Naive thymus-derived CD4-positive, alpha-beta T cell (primary cell): Measurements from ENCODE around the gene PROB1. TPM values are rescaled to one million over a fixed set of nuclear protein-coding genes. Genes with fewer than 3 reads are reported as not detected.

Experiments
- ATAC-seq: fragments of 150-1000 bp; cut with Tn5 transposase; 2 replicates; pipeline ENCODE4 v1.10.0; 2021; ENCODE audit warnings: mild to moderate bottlenecking, moderate library complexity
- CTCF ChIA-PET: fragments of 350-600 bp; sonication (Branson Sonifier 250); formaldehyde crosslinking; loops from one replicate; lab custom pipeline; 2021; ENCODE audit warnings: antibody characterized with exemption; lab: Charles Lee
- POLR2A ChIA-PET: fragments of 350-600 bp; sonication (Branson Sonifier 250); formaldehyde crosslinking; loops from one replicate; lab custom pipeline; 2021; ENCODE audit warnings: antibody characterized with exemption, inconsistent platforms; lab: Charles Lee
- DNase-seq, 9 donors: peaks; one replicate each; pipeline versions ENCODE4 v3.0.0 to v3.0.0-alpha.2; 2020 to 2022; ENCODE audit warnings: mixed read lengths in 1 of 9
- H3K27ac ChIP-seq: one replicate; pipeline ENCODE4 v1.7.0; 2013; ENCODE audit warnings: mild to moderate bottlenecking, low read depth, low read length, moderate library complexity
- H3K27me3 ChIP-seq, 2 donors: one replicate each; pipeline ENCODE4 v1.7.0; 2013; ENCODE audit warnings: low read length in 2 of 2, mild to moderate bottlenecking in 2 of 2, moderate library complexity in 2 of 2; ENCODE audit not compliant: control insufficient read depth in 2 of 2, insufficient read depth in 2 of 2
- H3K36me3 ChIP-seq, 3 experiments: 1 replicate in 2 of 3; 2 replicates in 1 of 3; pipeline ENCODE4 v1.7.0; 2013; ENCODE audit warnings: low read length in 3 of 3, mild to moderate bottlenecking in 3 of 3, moderate library complexity in 1 of 3; ENCODE audit not compliant: insufficient read depth in 3 of 3, control insufficient read depth in 2 of 3
- H3K4me1 ChIP-seq, 2 donors: one replicate each; pipeline ENCODE4 v1.7.0; 2013; ENCODE audit warnings: low read length in 2 of 2, mild to moderate bottlenecking in 2 of 2, moderate library complexity in 1 of 2; ENCODE audit not compliant: control insufficient read depth in 2 of 2, insufficient read depth in 2 of 2
- H3K4me3 ChIP-seq: 2 replicates; pipeline ENCODE4 v1.7.0; 2013; ENCODE audit warnings: mild to moderate bottlenecking, low read length
- H3K9me3 ChIP-seq, 3 experiments: 1 replicate in 2 of 3; 2 replicates in 1 of 3; pipeline ENCODE4 v1.7.0; 2013; ENCODE audit warnings: low read length in 3 of 3; ENCODE audit not compliant: control insufficient read depth in 2 of 3
- H3K27ac Mint-ChIP-seq, 9 donors: one replicate each; pipeline ENCODE4 v1.8.0; 2020 to 2022; ENCODE audit warnings: mixed read lengths in 9 of 9, mild to moderate bottlenecking in 8 of 9, moderate library complexity in 5 of 9, inconsistent platforms in 2 of 9
- H3K27me3 Mint-ChIP-seq, 5 donors: one replicate each; pipeline ENCODE4 v1.8.0; 2021 to 2022; ENCODE audit warnings: mixed read lengths in 5 of 5, mild to moderate bottlenecking in 1 of 5
- H3K36me3 Mint-ChIP-seq, 5 donors: one replicate each; pipeline ENCODE4 v1.8.0; 2020 to 2022; ENCODE audit warnings: mixed read lengths in 5 of 5, mild to moderate bottlenecking in 3 of 5, inconsistent platforms in 1 of 5
- H3K4me1 Mint-ChIP-seq, 7 donors: one replicate each; pipeline ENCODE4 v1.8.0; 2020 to 2022; ENCODE audit warnings: mixed read lengths in 7 of 7, mild to moderate bottlenecking in 3 of 7, inconsistent platforms in 1 of 7
- H3K4me3 Mint-ChIP-seq, 10 donors: one replicate each; pipeline ENCODE4 v1.8.0; 2020 to 2022; ENCODE audit warnings: mild to moderate bottlenecking in 10 of 10, mixed read lengths in 10 of 10, moderate library complexity in 6 of 10, inconsistent platforms in 2 of 10
- H3K9me3 Mint-ChIP-seq, 11 donors: one replicate each; pipeline ENCODE4 v1.8.0; 2020 to 2022; ENCODE audit warnings: mixed read lengths in 11 of 11, mild to moderate bottlenecking in 4 of 11, inconsistent platforms in 1 of 11, moderate library complexity in 1 of 11
- intact Hi-C, 2 donors: fragments of 100-400 bp; cut with micrococcal nuclease; formaldehyde crosslinking; loops; one replicate each; pipeline ENCODE4 v1.15.1; 2023
- polyA plus RNA-seq, 2 donors: library from polyadenylated mRNA; unstranded; fragments of 300-500 nt; fragmentation: Illumina TruSeq; gene quantifications; one replicate each; pipeline ENCODE4 v1.2.3, GENCODE V29; 2021
- total RNA-seq, 6 experiments: library from RNA in 5 of 6; stranded (reverse) in 5 of 6; gene quantifications; 1 replicate in 5 of 6; 2 replicates in 1 of 6; pipeline ENCODE4 v1.2.3 and lab custom pipeline; 2021 to 2026

PROB1 gene
- total and polyA plus RNA-seq, 7 experiments from 2014 or later: 0.26 to 4.9 (median 0.86) TPM; not detected in 1

GRCh38 chr5:139435676-139436075, 40.8 kb upstream of the PROB1 start:
- no peak overlapping the region for H3K4me3 ChIP-seq
- H3K36me3 ChIP-seq: peaks cover 0 to 3% (median 0%) of the 10 kb centered on the region in 3 experiments
- H3K27me3 Mint-ChIP-seq: no peaks in the 10 kb centered on the region
- H3K4me3 Mint-ChIP-seq: no peak overlapping the region
- H3K27ac ChIP-seq: no peak overlapping the region
- H3K9me3 Mint-ChIP-seq: no peaks in the 10 kb centered on the region
- H3K36me3 Mint-ChIP-seq: peaks cover 0 to 15% (median 8%) of the 10 kb centered on the region in 5 donors
- peaks cover 13 to 35% (median 24%) of the 10 kb centered on the region in 7 donors for H3K4me1 Mint-ChIP-seq
- ATAC-seq: no peak
- no peak for DNase-seq
- H3K4me1 ChIP-seq: peaks cover 10 to 13% of the 10 kb centered on the region in 2 donors
- ChIA-PET CTCF (interaction anchor here (1.2 to 4.5 kb wide), 4 partner anchors 12 to 78 kb away, joined by 4 to 30 read pairs (median 8); partner anchors contain the start of gene STING1), POLR2A (interaction anchor here (0.6 to 1.6 kb wide), 5 partner anchors 11 to 154 kb away, joined by 3 to 6 read pairs (median 4); no protein-coding TSS in a partner anchor)
- no peaks in the 10 kb centered on the region for H3K9me3 ChIP-seq
- intact Hi-C loops: loop anchor here in 1 of 2 donors (5.0 kb wide), 1 partner anchor 312 kb away; no protein-coding TSS in a partner anchor
- H3K27me3 ChIP-seq: no peaks in the 10 kb centered on the region
- H3K27ac Mint-ChIP-seq: no peak overlapping the region

- Mint-ChIP-seq H3K4me3 (no peak overlapping the region), H3K27ac (peak overlapping the region in 2 of 9 donors; percentile 20 to 51), H3K27me3 (no peaks in the 10 kb centered on the region), H3K4me1 (peaks cover 0 to 21% (median 12%) of the 10 kb centered on the region in 7 donors), H3K9me3 (no peaks in the 10 kb centered on the region), H3K36me3 (peaks cover 0 to 21% (median 4%) of the 10 kb centered on the region in 5 donors)
- DNase-seq (no peak), ATAC-seq (no peak)
- Histone ChIP-seq H3K9me3 (no peaks in the 10 kb centered on the region), H3K36me3 (peaks cover 0 to 5% (median 0%) of the 10 kb centered on the region in 3 experiments), H3K27ac (no peak overlapping the region), H3K4me1 (peaks cover 0 to 5% of the 10 kb centered on the region in 2 donors), H3K4me3 (no peak overlapping the region), H3K27me3 (no peaks in the 10 kb centered on the region)
- CTCF ChIA-PET: interaction anchor here (1.7 kb wide), 1 partner anchor 9 kb away, joined by 6 read pairs; no protein-coding TSS in a partner anchor
- intact Hi-C loops: no loop called here
- POLR2A ChIA-PET: no interaction called here
These were observed 36.8 kb upstream of the PROB1 start for GRCh38 chr5:139431706-139432105.

GRCh38 chr5:139430015-139430414, 35.1 kb upstream of the PROB1 start:
- Mint-ChIP-seq H3K36me3 (peaks cover 0 to 18% (median 5%) of the 10 kb centered on the region in 5 donors), H3K4me3 (peak overlapping the region in 5 of 10 donors; percentile 12 to 38 (median 18)), H3K9me3 (no peaks in the 10 kb centered on the region), H3K27ac (peak overlapping the region in 8 of 9 donors; percentile 67 to 90 (median 84)), H3K27me3 (no peaks in the 10 kb centered on the region), H3K4me1 (peaks cover 0 to 21% (median 12%) of the 10 kb centered on the region in 7 donors)
- no peak overlapping the region for H3K27ac ChIP-seq
- peaks cover 0 to 5% (median 0%) of the 10 kb centered on the region in 3 experiments for H3K36me3 ChIP-seq
- peak; percentile 76 for ATAC-seq
- intact Hi-C loops: no loop called here
- peaks cover 0 to 5% of the 10 kb centered on the region in 2 donors for H3K4me1 ChIP-seq
- DNase-seq: peak in 6 of 9 donors; percentile 21 to 65 (median 52)
- no peaks in the 10 kb centered on the region for H3K9me3 ChIP-seq
- CTCF ChIA-PET: interaction anchor here (0.7 to 2.0 kb wide), 5 partner anchors 8 to 84 kb away, joined by 3 to 6 read pairs (median 5); no protein-coding TSS in a partner anchor
- POLR2A ChIA-PET: interaction anchor here (0.6 to 2.0 kb wide), 7 partner anchors 9 to 136 kb away, joined by 3 to 13 read pairs (median 3); partner anchors contain the start of gene DNAJC18
- H3K27me3 ChIP-seq: no peaks in the 10 kb centered on the region
- no peak overlapping the region for H3K4me3 ChIP-seq

GRCh38 chr5:139426203-139426885, 31.4 kb upstream of the PROB1 start:
- ATAC-seq: no peak
- Mint-ChIP-seq H3K36me3 (peaks cover 0 to 22% (median 21%) of the 10 kb centered on the region in 5 donors), H3K27me3 (no peaks in the 10 kb centered on the region), H3K27ac (no peak overlapping the region), H3K4me3 (no peak overlapping the region), H3K9me3 (no peaks in the 10 kb centered on the region), H3K4me1 (peaks cover 4 to 29% (median 21%) of the 10 kb centered on the region in 7 donors)
- Histone ChIP-seq H3K36me3 (peaks cover 0 to 5% (median 3%) of the 10 kb centered on the region in 3 experiments), H3K27ac (no peak overlapping the region), H3K4me3 (no peak overlapping the region), H3K27me3 (no peaks in the 10 kb centered on the region), H3K4me1 (peaks cover 3 to 9% of the 10 kb centered on the region in 2 donors), H3K9me3 (no peaks in the 10 kb centered on the region)
- ChIA-PET CTCF (interaction anchor here (0.7 to 9.5 kb wide), 3 partner anchors 13 to 88 kb away, joined by 3 to 310 read pairs (median 4); partner anchors contain the start of gene DNAJC18), POLR2A (interaction anchor here (1.3 to 9.4 kb wide), 2 partner anchors 13 to 88 kb away, joined by 4 to 102 read pairs; partner anchors contain the start of gene DNAJC18)
- no peak for DNase-seq
- intact Hi-C loops: no loop called here

GRCh38 chr5:139425497-139425896, 30.6 kb upstream of the PROB1 start:
- no peaks in the 10 kb centered on the region for H3K27me3 ChIP-seq
- Mint-ChIP-seq H3K27me3 (no peaks in the 10 kb centered on the region), H3K27ac (no peak overlapping the region), H3K4me3 (no peak overlapping the region), H3K9me3 (no peaks in the 10 kb centered on the region), H3K4me1 (peaks cover 4 to 25% (median 17%) of the 10 kb centered on the region in 7 donors), H3K36me3 (peaks cover 0 to 25% (median 22%) of the 10 kb centered on the region in 5 donors)
- intact Hi-C loops: no loop called here
- ChIA-PET POLR2A (interaction anchor here (0.6 to 9.4 kb wide), 3 partner anchors 14 to 89 kb away, joined by 3 to 102 read pairs (median 4); partner anchors contain the start of gene DNAJC18), CTCF (interaction anchor here (0.7 to 9.5 kb wide), 3 partner anchors 13 to 89 kb away, joined by 3 to 310 read pairs (median 4); partner anchors contain the start of gene DNAJC18)
- H3K27ac ChIP-seq: no peak overlapping the region
- no peak overlapping the region for H3K4me3 ChIP-seq
- DNase-seq: no peak
- no peaks in the 10 kb centered on the region for H3K9me3 ChIP-seq
- peaks cover 3 to 9% of the 10 kb centered on the region in 2 donors for H3K4me1 ChIP-seq
- peaks cover 0 to 5% (median 3%) of the 10 kb centered on the region in 3 experiments for H3K36me3 ChIP-seq
- ATAC-seq: no peak

GRCh38 chr5:139422307-139422893, 27.5 kb upstream of the PROB1 start:
- H3K4me3 Mint-ChIP-seq: peak overlapping the region in 2 of 10 donors; percentile 19 to 47
- H3K36me3 Mint-ChIP-seq: peaks cover 0 to 43% (median 18%) of the 10 kb centered on the region in 5 donors
- CTCF ChIA-PET: interaction anchor here (0.5 to 9.5 kb wide), 24 partner anchors 8 to 1504 kb away, joined by 3 to 310 read pairs (median 4); partner anchors contain the start of genes DNAJC18 and STING1

More at GRCh38 chr5:139422307-139422893, 27.5 kb upstream of the PROB1 start:
- Histone ChIP-seq H3K27me3 (no peaks in the 10 kb centered on the region), H3K27ac (no peak overlapping the region), H3K9me3 (no peaks in the 10 kb centered on the region), H3K4me3 (no peak overlapping the region), H3K4me1 (peaks cover 3 to 4% of the 10 kb centered on the region in 2 donors), H3K36me3 (peaks cover 0 to 16% (median 0%) of the 10 kb centered on the region in 3 experiments)
- POLR2A ChIA-PET: interaction anchor here (0.5 to 9.4 kb wide), 15 partner anchors 8 to 1344 kb away, joined by 3 to 102 read pairs (median 4); partner anchors contain the start of genes DNAJC18 and STING1
- peak; percentile 99 for ATAC-seq
- peak in 7 of 9 donors; percentile 65 to 86 (median 75) for DNase-seq
- H3K9me3 Mint-ChIP-seq: no peaks in the 10 kb centered on the region
- intact Hi-C loops: loop anchor here (1.0 to 5.0 kb wide), 19 partner anchors 17 to 343 kb away; partner anchors contain the start of genes STING1 (in 2 of the 2), UBE2D2 (in 2 of the 2), DNAJC18 (in 1 of the 2) and SPATA24 (in 1 of the 2)
- no peaks in the 10 kb centered on the region for H3K27me3 Mint-ChIP-seq
- peak overlapping the region in 6 of 9 donors; percentile 16 to 87 (median 74) for H3K27ac Mint-ChIP-seq
- peaks cover 4 to 40% (median 6%) of the 10 kb centered on the region in 7 donors for H3K4me1 Mint-ChIP-seq
